GM23248 (cell line): ENCODE data around the gene LDLRAD3. TPM values are rescaled to one million over a fixed set of nuclear protein-coding genes. Genes with fewer than 3 reads are reported as not detected.
A peak's percentile ranks its signal among the peaks of the same experiment; 100 is the strongest.
"Not testable (repeated sequence)": the region's sequence is repeated elsewhere in the genome, so short reads cannot be mapped to it uniquely, and the experiment has no call there.

Source experiments
- DNase-seq: peaks from one replicate; pipeline ENCODE4 v3.0.0-alpha.2; 2015
- H2AFZ ChIP-seq: fragments of 200-600 bp; sonication (generic); 2 replicates; pipeline ENCODE4 v1.6.1; 2016; ENCODE audit warnings: antibody characterized with exemption
- H3F3A ChIP-seq: fragments of 200-600 bp; sonication (generic); 2 replicates; pipeline ENCODE4 v1.6.1; 2016; ENCODE audit warnings: mild to moderate bottlenecking, antibody characterized with exemption, mixed run types; ENCODE audit not compliant: insufficient read depth
- H3K27ac ChIP-seq: fragments of 200-600 bp; sonication (generic); 2 replicates; pipeline ENCODE4 v1.5.1; 2016; ENCODE audit warnings: mild to moderate bottlenecking
- H3K27me3 ChIP-seq: fragments of 200-600 bp; sonication (generic); replicated peaks from 2 replicates; pipeline ENCODE4 v1.6.1; 2016; ENCODE audit warnings: mild to moderate bottlenecking; ENCODE audit not compliant: insufficient read depth
- H3K36me3 ChIP-seq: fragments of 200-600 bp; sonication (generic); 2 replicates; pipeline ENCODE4 v1.6.1; 2016; ENCODE audit warnings: low read depth, mild to moderate bottlenecking
- H3K4me1 ChIP-seq: fragments of 200-600 bp; sonication (generic); 2 replicates; pipeline ENCODE4 v1.6.1; 2016; ENCODE audit warnings: mild to moderate bottlenecking; ENCODE audit not compliant: insufficient read depth
- H3K4me2 ChIP-seq: fragments of 200-600 bp; sonication (generic); one replicate; pipeline ENCODE4 v1.6.1; 2016; ENCODE audit warnings: mild to moderate bottlenecking; ENCODE audit not compliant: unreplicated experiment
- H3K4me3 ChIP-seq: fragments of 200-600 bp; sonication (generic); 2 replicates; pipeline ENCODE4 v1.5.1; 2016; ENCODE audit warnings: mild to moderate bottlenecking
- H3K79me2 ChIP-seq: fragments of 200-600 bp; sonication (generic); 2 replicates; pipeline ENCODE4 v1.6.1; 2016; ENCODE audit warnings: mild to moderate bottlenecking; ENCODE audit not compliant: insufficient read depth
- H3K9ac ChIP-seq: fragments of 200-600 bp; sonication (generic); 2 replicates; pipeline ENCODE4 v1.6.1; 2016; ENCODE audit warnings: mild to moderate bottlenecking
- H3K9me2 ChIP-seq: fragments of 200-600 bp; sonication (generic); 2 replicates; pipeline ENCODE4 v1.6.1; 2016; ENCODE audit warnings: mixed run types, mild to moderate bottlenecking, moderate library complexity; ENCODE audit not compliant: insufficient read depth
- H3K9me3 ChIP-seq: fragments of 200-600 bp; sonication (generic); one replicate; pipeline ENCODE4 v1.6.1; 2017; ENCODE audit warnings: low read depth
- H4K20me1 ChIP-seq: fragments of 200-600 bp; sonication (generic); 2 replicates; pipeline ENCODE4 v1.6.0; 2016; ENCODE audit not compliant: insufficient read depth
- EZH2 ChIP-seq: fragments of 200-600 bp; sonication (generic); IDR thresholded peaks from 2 replicates; pipeline ENCODE4 v1.6.1; 2018; ENCODE audit warnings: antibody characterized with exemption, mild to moderate bottlenecking; ENCODE audit not compliant: insufficient read depth, poor library complexity, severe bottlenecking
- EZH2phosphoT487 ChIP-seq: fragments of 200-600 bp; sonication (generic); IDR thresholded peaks from 2 replicates; pipeline ENCODE4 v1.6.1; 2018; ENCODE audit warnings: antibody characterized with exemption, moderate library complexity, mild to moderate bottlenecking, low read depth; ENCODE audit not compliant: insufficient read depth
- WGBS, 2 experiments: methylation state at CpG; one replicate each; pipeline ENCODE4 v1.1.6; 2015 to 2017; ENCODE audit warnings: low lambda C conversion rate in 2 of 2, low coverage in 1 of 2; ENCODE audit errors: missing lambda C conversion rate in 2 of 2; 5-methylcytosine and 5-hydroxymethylcytosine counted together
- in situ Hi-C: fragments of 300-500 bp; cut with MboI; formaldehyde crosslinking; loops from 2 replicates; pipeline ENCODE4 v1.15.0; 2020
- polyA plus RNA-seq: library from polyadenylated mRNA; unstranded; fragments of >200 nt; fragmentation: Nextera tagmentation; extraction: Ambion mirVana; gene quantifications from 2 replicates; pipeline ENCODE4 v1.2.1, GENCODE V29; 2016
- total RNA-seq: library from RNA; depleted of rRNA; stranded (reverse); fragments of >200 nt; shearing (Covaris generic); gene quantifications from 2 replicates; pipeline ENCODE4 v1.2.3, GENCODE V29; 2014

Gene LDLRAD3
- total and polyA plus RNA-seq, 2 experiments from 2014 or later, result 6.2 to 6.6 TPM

GRCh38 chr11:36038541-36038940, 94.7 kb downstream of the LDLRAD3 start:
- Histone ChIP-seq H3K4me3 (no peak overlapping the region), H3K79me2 (0 out of 2 replicates have a peak, but pooled peaks cover 6% of the 10 kb centered on the region), H3K4me2 (no peak overlapping the region), H2AFZ (no peak overlapping the region), H4K20me1 (no peaks in the 10 kb centered on the region), H3K36me3 (no peaks in the 10 kb centered on the region), H3F3A (no peaks in the 10 kb centered on the region), H3K9me2 (no peaks in the 10 kb centered on the region), H3K9ac (no peak overlapping the region), H3K27ac (no peak overlapping the region), H3K4me1 (peaks cover 18% of the 10 kb centered on the region), H3K9me3 (no peaks in the 10 kb centered on the region), H3K27me3 (no peaks in the 10 kb centered on the region)
- TF ChIP-seq EZH2, result no peak
- in situ Hi-C loops, result loop anchor here (10.0 kb wide), 2 partner anchors 216 to 424 kb away; partner anchors contain the start of gene FJX1
- no peak for DNase-seq
- WGBS, 2 experiments, result 95 to 97% methylated on average over 3 of the region's 3 CpGs

GRCh38 chr11:36039471-36039870, 95.6 kb downstream of the LDLRAD3 start:
- Histone ChIP-seq H3K4me3 (no peak overlapping the region), H3K27ac (no peak overlapping the region), H3K9ac (no peak overlapping the region), H3K36me3 (no peaks in the 10 kb centered on the region), H3K27me3 (no peaks in the 10 kb centered on the region), H3K9me3 (no peaks in the 10 kb centered on the region), H4K20me1 (no peaks in the 10 kb centered on the region), H3K9me2 (no peaks in the 10 kb centered on the region), H3K79me2 (no peaks in the 10 kb centered on the region), H3K4me2 (no peak overlapping the region), H2AFZ (no peak overlapping the region), H3F3A (no peaks in the 10 kb centered on the region), H3K4me1 (peaks cover 16% of the 10 kb centered on the region)
- 86 to 88% methylated on average over 4 of the region's 4 CpGs for WGBS, 2 experiments
- TF ChIP-seq EZH2, result no peak
- TF ChIP-seq EZH2phosphoT487, result no peak
- in situ Hi-C loops, result loop anchor here (10.0 kb wide), 2 partner anchors 215 to 425 kb away; partner anchors contain the start of gene FJX1
- DNase-seq, result no peak

GRCh38 chr11:36041988-36042611, 98.2 kb downstream of the LDLRAD3 start:
- no peak overlapping the region for H3K4me3 ChIP-seq
- TF ChIP-seq EZH2phosphoT487, result no peak
- TF ChIP-seq EZH2, result no peak
- no peaks in the 10 kb centered on the region for H3K9me2 ChIP-seq
- H3K36me3 ChIP-seq, result no peaks in the 10 kb centered on the region
- H3K27ac ChIP-seq, result no peak overlapping the region
- no peaks in the 10 kb centered on the region for H4K20me1 ChIP-seq
- peak; percentile 26 for DNase-seq
- H3K9me3 ChIP-seq, result no peaks in the 10 kb centered on the region
- no peaks in the 10 kb centered on the region for H3K27me3 ChIP-seq
- 70 to 72% methylated on average over 5 of the region's 5 CpGs for WGBS, 2 experiments
- peaks cover 5% of the 10 kb centered on the region; the same call in 1 of the 2 replicates for H3K4me1 ChIP-seq
- H3K9ac ChIP-seq, result no peak overlapping the region
- H2AFZ ChIP-seq, result no peak overlapping the region
- no peaks in the 10 kb centered on the region for H3K79me2 ChIP-seq
- H3F3A ChIP-seq, result no peaks in the 10 kb centered on the region
- H3K4me2 ChIP-seq, result no peak overlapping the region
- in situ Hi-C loops, result no loop called here

GRCh38 chr11:36044636-36045035, 100.8 kb downstream of the LDLRAD3 start:
- Histone ChIP-seq H3K9me2 (no peaks in the 10 kb centered on the region), H3F3A (no peaks in the 10 kb centered on the region), H3K36me3 (no peaks in the 10 kb centered on the region), H3K4me1 (no peaks in the 10 kb centered on the region), H3K9me3 (no peaks in the 10 kb centered on the region), H3K4me3 (no peak overlapping the region), H3K4me2 (no peak overlapping the region), H3K27me3 (no peaks in the 10 kb centered on the region), H3K9ac (no peak overlapping the region), H4K20me1 (no peaks in the 10 kb centered on the region), H3K27ac (no peak overlapping the region), H3K79me2 (no peaks in the 10 kb centered on the region), H2AFZ (no peak overlapping the region)
- no peak for TF ChIP-seq EZH2
- no peak for TF ChIP-seq EZH2phosphoT487
- WGBS, 2 experiments, result 96 to 100% methylated on average over 4 of the region's 4 CpGs
- DNase-seq, result no peak
- in situ Hi-C loops, result no loop called here

- DNase-seq, H3K79me2 ChIP-seq, H3K9ac ChIP-seq, in situ Hi-C loops, H3K4me3 ChIP-seq, H2AFZ ChIP-seq, H3K27ac ChIP-seq, H3K27me3 ChIP-seq, H3K9me2 ChIP-seq, H3K9me3 ChIP-seq, H4K20me1 ChIP-seq, H3F3A ChIP-seq, H3K4me2 ChIP-seq, H3K36me3 ChIP-seq, H3K4me1 ChIP-seq: not testable (repeated sequence)
- 88 to 97% methylated on average over 2 to 3 of the region's 3 CpGs for WGBS, 2 experiments
These were observed 102.1 kb downstream of the LDLRAD3 start for GRCh38 chr11:36045945-36046344.
